Activated T-cell treated with anti-CD3 and anti-CD28 coated beads, Interleukin-2, amount 50 U/mL, for 72 hours (primary cell): ENCODE measurements around the gene SRRT. TPM values are rescaled to one million over a fixed set of nuclear protein-coding genes. Genes with fewer than 3 reads are reported as not detected.
"Not testable (repeated sequence)": the region's sequence is repeated elsewhere in the genome, so short reads cannot be mapped to it uniquely, and the experiment has no call there.

Experiments used
- ATAC-seq, 2 donors: fragments of 150-1000 bp; cut with Tn5 transposase; replicated peaks in 1 of 2; 2 replicates each; pipeline ENCODE4 v1.10.0; 2021; ENCODE audit warnings: moderate library complexity in 2 of 2, mild to moderate bottlenecking in 1 of 2
- DNase-seq, 2 donors: peaks; one replicate each; pipeline ENCODE4 v3.0.0; 2021 to 2022; ENCODE audit warnings: mixed read lengths in 1 of 2
- H3K27ac Mint-ChIP-seq: one replicate; pipeline ENCODE4 v1.8.0; 2022; ENCODE audit warnings: mild to moderate bottlenecking, moderate library complexity, mixed read lengths
- H3K27me3 Mint-ChIP-seq: one replicate; pipeline ENCODE4 v1.8.0; 2022; ENCODE audit warnings: low read depth, mixed read lengths
- H3K36me3 Mint-ChIP-seq, 2 donors: one replicate each; pipeline ENCODE4 v1.8.0; 2022; ENCODE audit warnings: mixed read lengths in 2 of 2, mild to moderate bottlenecking in 1 of 2; ENCODE audit not compliant: insufficient read depth in 2 of 2
- H3K4me1 Mint-ChIP-seq: one replicate; pipeline ENCODE4 v1.8.0; 2022; ENCODE audit warnings: low read depth, mixed read lengths
- H3K4me3 Mint-ChIP-seq, 2 donors: one replicate each; pipeline ENCODE4 v1.8.0; 2022; ENCODE audit warnings: mild to moderate bottlenecking in 2 of 2, mixed read lengths in 2 of 2, moderate library complexity in 2 of 2
- H3K9me3 Mint-ChIP-seq, 2 donors: one replicate each; pipeline ENCODE4 v1.8.0; 2022; ENCODE audit warnings: mixed read lengths in 2 of 2
- total RNA-seq, 2 donors: library from RNA; stranded (reverse); gene quantifications; one replicate each; pipeline ENCODE4 v1.2.3, GENCODE V29; 2022

Gene SRRT
- total RNA-seq, 2 donors from 2014 or later: 140 to 145 TPM

- not testable (repeated sequence) for H3K9me3 Mint-ChIP-seq, H3K36me3 Mint-ChIP-seq, H3K27ac Mint-ChIP-seq, H3K4me1 Mint-ChIP-seq, ATAC-seq, DNase-seq, H3K4me3 Mint-ChIP-seq
- H3K27me3 Mint-ChIP-seq: peaks cover 34% of the 10 kb centered on the region
These were observed 45.0 kb downstream of the SRRT start for GRCh38 chr7:100919779-100920437.

- DNase-seq (no peak), ATAC-seq (no peak)
- Mint-ChIP-seq H3K27ac (no peak overlapping the region), H3K4me3 (no peak overlapping the region), H3K27me3 (peaks cover 34% of the 10 kb centered on the region), H3K4me1 (no peaks in the 10 kb centered on the region), H3K9me3 (no peaks in the 10 kb centered on the region), H3K36me3 (no peaks in the 10 kb centered on the region)
These were observed 46.1 kb downstream of the SRRT start for GRCh38 chr7:100921039-100921438.

GRCh38 chr7:100923616-100924015 lies 48.7 kb downstream of the SRRT start:
- not testable (repeated sequence) for H3K9me3 Mint-ChIP-seq, H3K4me1 Mint-ChIP-seq, ATAC-seq, H3K4me3 Mint-ChIP-seq, DNase-seq, H3K36me3 Mint-ChIP-seq, H3K27ac Mint-ChIP-seq
- peaks cover 34% of the 10 kb centered on the region for H3K27me3 Mint-ChIP-seq

- Mint-ChIP-seq H3K36me3 (peaks cover 0 to 4% of the 10 kb centered on the region in 2 donors), H3K9me3 (peaks cover 2% of the 10 kb centered on the region in 2 donors), H3K4me3 (no peak overlapping the region), H3K27ac (no peak overlapping the region), H3K27me3 (peaks cover 14% of the 10 kb centered on the region), H3K4me1 (no peaks in the 10 kb centered on the region)
- no peak for ATAC-seq
- no peak for DNase-seq
These were observed 54.9 kb downstream of the SRRT start for GRCh38 chr7:100929808-100930174.

- Mint-ChIP-seq H3K36me3 (peaks cover 0 to 4% of the 10 kb centered on the region in 2 donors), H3K27me3 (peaks cover 14% of the 10 kb centered on the region), H3K4me1 (no peaks in the 10 kb centered on the region), H3K9me3 (peaks cover 2% of the 10 kb centered on the region in 2 donors), H3K4me3 (no peak overlapping the region), H3K27ac (no peak overlapping the region)
- no peak for ATAC-seq
- DNase-seq: no peak
These were observed 58.8 kb downstream of the SRRT start for GRCh38 chr7:100933734-100934133.

GRCh38 chr7:100935381-100935780 lies 60.5 kb downstream of the SRRT start:
- not testable (repeated sequence) for H3K9me3 Mint-ChIP-seq, H3K4me3 Mint-ChIP-seq, H3K36me3 Mint-ChIP-seq, ATAC-seq, DNase-seq, H3K4me1 Mint-ChIP-seq, H3K27ac Mint-ChIP-seq
- H3K27me3 Mint-ChIP-seq: peaks cover 14% of the 10 kb centered on the region

- not testable (repeated sequence) for H3K4me1 Mint-ChIP-seq, ATAC-seq, DNase-seq, H3K9me3 Mint-ChIP-seq, H3K27ac Mint-ChIP-seq, H3K4me3 Mint-ChIP-seq, H3K36me3 Mint-ChIP-seq
- peaks cover 11% of the 10 kb centered on the region for H3K27me3 Mint-ChIP-seq
These were observed 61.3 kb downstream of the SRRT start for GRCh38 chr7:100936167-100936566.

Other genes with a start within 250 kb of the SRRT start
- gene TFR2, start 233.6 kb upstream of the SRRT start, total RNA-seq: 1 to 10 TPM; 4.7 to 5.8 TPM
- not detected for gene ACTL6B, start 218.7 kb upstream of the SRRT start, total RNA-seq
- 100 to 1,000 TPM; 196 to 198 TPM for gene GNB2, start 201.4 kb upstream of the SRRT start, total RNA-seq
- gene GIGYF1, start 180.9 kb upstream of the SRRT start, total RNA-seq: 10 to 100 TPM; 51.5 to 53.2 TPM
- gene POP7, start 169.0 kb upstream of the SRRT start, total RNA-seq: 10 to 100 TPM; 33.3 to 40.9 TPM
- under 1 TPM in 1 of 2 donors, not detected in 1; 0.19 TPM for gene EPO, start 154.6 kb upstream of the SRRT start, total RNA-seq
- not detected for gene ZAN, start 141.5 kb upstream of the SRRT start, total RNA-seq
- 1 to 10 TPM; 2.4 to 3.4 TPM for gene EPHB4, start 47.6 kb upstream of the SRRT start, total RNA-seq
- gene SLC12A9, start 22.4 kb upstream of the SRRT start, total RNA-seq: 10 to 100 TPM; 17.6 to 20.1 TPM
- gene TRIP6, start 7.7 kb upstream of the SRRT start, total RNA-seq: 10 to 100 TPM; 28.3 to 31.5 TPM
- gene UFSP1, start 14.6 kb downstream of the SRRT start, total RNA-seq: under 1 TPM; 0.34 to 0.83 TPM
- gene ACHE, start 20.8 kb downstream of the SRRT start, total RNA-seq: under 1 TPM; 0.16 to 0.41 TPM
- gene MUC3A, start 74.4 kb downstream of the SRRT start, total RNA-seq: not detected
- gene MUC12, start 94.5 kb downstream of the SRRT start, total RNA-seq: 1 to 10 TPM in 1 of 2 donors, not detected in 1; 1.6 TPM
- gene MUC17, start 145.0 kb downstream of the SRRT start, total RNA-seq: not detected
- gene TRIM56, start 210.4 kb downstream of the SRRT start, total RNA-seq: 10 to 100 TPM; 44.5 to 50.2 TPM